Kidney epithelial cell (primary cell): Measurements from ENCODE around the gene FBXL13. TPM values are rescaled to one million over a fixed set of nuclear protein-coding genes. Genes with fewer than 3 reads are reported as not detected.

Experiments used
- DNase-seq: peaks from one replicate; pipeline ENCODE4 v3.0.0-alpha.2; 2010; ENCODE audit warnings: low read depth
- H3K27me3 ChIP-seq: 2 replicates; pipeline ENCODE4 v1.6.0; 2011; ENCODE audit warnings: low read length; ENCODE audit not compliant: control insufficient read depth, insufficient read depth
- H3K36me3 ChIP-seq: 2 replicates; pipeline ENCODE4 v1.5.1; 2011; ENCODE audit warnings: low read length; ENCODE audit not compliant: control insufficient read depth, insufficient read depth
- H3K4me3 ChIP-seq: 2 replicates; pipeline ENCODE4 v1.5.1; 2011; ENCODE audit warnings: low read depth, mild to moderate bottlenecking, control low read depth, low read length
- CTCF ChIP-seq: IDR thresholded peaks from 2 replicates; pipeline ENCODE4 v1.5.1; 2011; ENCODE audit warnings: mild to moderate bottlenecking, moderate library complexity, low read length, control low read depth, inconsistent platforms; ENCODE audit not compliant: insufficient read depth, poor library complexity, severe bottlenecking
- total RNA-seq: library from RNA; depleted of rRNA; stranded (reverse); fragments of >200 nt; gene quantifications from 2 replicates; pipeline ENCODE4 v1.2.3, GENCODE V29; 2015

FBXL13 gene
- total RNA-seq, 1 donor from 2014 or later, result 3.1 TPM

DNA sequence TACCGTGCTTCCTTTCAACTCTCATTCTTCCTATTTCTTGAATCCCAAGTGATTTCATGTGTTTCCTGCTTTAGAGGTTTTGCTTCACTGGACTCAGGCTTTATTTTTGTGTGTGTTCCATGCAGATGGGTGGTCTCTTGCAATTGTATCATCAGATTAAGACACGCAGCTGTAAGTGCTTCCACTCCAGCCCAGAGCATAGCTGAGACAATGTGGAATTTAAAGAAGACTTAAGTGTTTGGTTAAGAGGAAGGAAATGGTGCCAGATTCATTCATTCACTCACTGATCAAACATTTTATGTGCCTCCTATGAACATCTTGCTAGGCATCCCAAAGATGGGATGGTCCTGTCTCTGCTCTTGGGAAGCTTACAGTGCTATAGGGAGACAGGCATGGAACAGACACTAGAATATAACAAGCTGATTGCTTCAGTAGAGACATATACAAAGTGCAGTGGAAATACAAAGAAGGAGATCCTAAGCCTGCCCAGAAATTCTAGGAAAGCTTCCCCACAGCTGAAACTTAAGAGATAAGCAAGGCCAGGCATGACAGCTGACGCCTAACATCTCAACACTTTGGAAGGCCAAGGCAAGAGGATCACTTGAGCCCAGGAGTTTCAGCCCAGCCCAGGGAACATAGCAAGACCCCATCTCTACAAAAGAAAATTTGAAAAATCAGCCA is 207.9 kb downstream of the FBXL13 start:
- TF ChIP-seq CTCF, result no peak
- DNase-seq, result no peak
- H3K4me3 ChIP-seq, result no peak overlapping the region
- no peaks in the 10 kb centered on the region for H3K36me3 ChIP-seq
- H3K27me3 ChIP-seq, result no peaks in the 10 kb centered on the region

GRCh38 chr7:102864958-102865357 is 209.6 kb downstream of the FBXL13 start:
- Histone ChIP-seq H3K36me3 (no peaks in the 10 kb centered on the region), H3K27me3 (no peaks in the 10 kb centered on the region), H3K4me3 (no peak overlapping the region)
- TF ChIP-seq CTCF, result no peak
- DNase-seq, result no peak

DNA sequence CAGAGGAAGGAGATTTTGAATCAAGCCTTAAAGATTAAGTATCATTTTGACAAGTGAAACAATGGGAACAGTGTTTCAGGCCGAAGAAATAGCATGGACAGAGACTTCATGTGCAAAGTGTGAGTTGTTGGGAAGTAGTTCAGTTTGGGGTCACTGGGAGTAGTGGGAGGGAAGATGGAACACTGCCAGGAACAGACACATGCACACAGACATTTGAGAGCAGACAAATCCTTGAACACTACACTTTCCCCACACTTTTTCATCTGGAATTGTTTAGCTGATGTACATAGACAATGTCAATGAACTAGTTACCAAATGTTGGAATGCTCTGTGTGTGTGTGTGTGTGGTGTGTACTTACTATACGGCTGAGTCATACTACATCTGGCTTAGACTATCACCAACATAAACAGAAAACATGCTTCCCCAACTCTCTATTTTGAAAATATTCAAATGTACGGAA is 214.2 kb downstream of the FBXL13 start:
- Histone ChIP-seq H3K4me3 (no peak overlapping the region), H3K36me3 (no peaks in the 10 kb centered on the region), H3K27me3 (no peaks in the 10 kb centered on the region)
- DNase-seq, result no peak
- TF ChIP-seq CTCF, result no peak

DNA sequence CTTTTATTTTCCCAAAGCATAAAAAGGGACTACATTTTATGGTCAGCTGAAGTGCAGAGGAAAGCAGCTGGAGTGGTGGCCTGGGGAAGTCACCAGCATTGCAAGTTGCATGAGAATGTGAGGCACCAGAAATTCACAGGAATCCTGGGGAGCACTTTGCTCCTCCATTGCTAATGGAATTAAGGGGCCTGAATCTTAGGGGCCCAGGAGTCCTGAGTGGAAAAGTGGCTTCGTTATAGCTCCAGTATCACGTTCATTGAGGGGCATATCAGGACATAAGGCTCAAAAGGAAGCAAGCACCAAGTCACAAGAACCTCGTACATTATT is 214.8 kb downstream of the FBXL13 start:
- Histone ChIP-seq H3K4me3 (no peak overlapping the region), H3K27me3 (no peaks in the 10 kb centered on the region), H3K36me3 (no peaks in the 10 kb centered on the region)
- TF ChIP-seq CTCF, result no peak
- no peak for DNase-seq

DNA sequence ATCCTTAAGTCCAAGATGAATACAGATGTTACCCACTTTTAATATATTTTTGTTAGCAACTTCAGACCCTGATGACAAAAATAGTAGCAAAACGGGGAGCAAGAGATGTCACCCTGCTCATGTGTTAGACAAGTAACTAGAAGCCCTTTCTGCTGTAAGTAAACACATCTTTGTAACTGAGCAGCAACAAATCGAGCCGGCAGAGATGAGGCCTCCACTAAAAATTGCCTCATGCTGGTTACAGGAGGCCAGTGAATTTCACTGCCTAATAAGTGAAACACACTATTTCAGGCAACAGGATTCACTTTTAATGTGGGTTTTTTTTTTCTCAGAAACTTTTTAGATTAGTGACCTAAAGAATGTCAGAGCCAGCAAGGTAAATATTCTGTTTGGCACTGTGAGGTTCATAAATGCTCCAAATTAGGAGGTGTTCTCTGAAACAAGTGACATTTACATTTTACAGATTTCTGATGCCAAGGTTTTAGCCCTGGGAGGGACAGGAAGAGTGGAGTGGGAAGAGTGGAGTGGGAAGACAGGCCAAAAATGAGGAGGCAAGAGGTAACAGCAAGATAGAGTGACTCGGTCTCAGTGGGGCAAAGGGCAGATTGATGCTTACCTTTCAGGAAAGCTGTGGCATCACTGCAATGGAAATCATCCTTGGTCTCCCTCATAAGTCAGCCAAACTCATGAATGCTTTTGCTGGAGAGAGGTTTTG is 215.4 kb downstream of the FBXL13 start:
- DNase-seq, result no peak
- Histone ChIP-seq H3K27me3 (no peaks in the 10 kb centered on the region), H3K4me3 (no peak overlapping the region), H3K36me3 (no peaks in the 10 kb centered on the region)
- no peak for TF ChIP-seq CTCF
